KBM-7 (cell line): ENCODE results near the gene RAB6B.

ENCODE experiments used
- DNase-seq: peaks from one replicate; pipeline ENCODE4 v3.0.0-alpha.2; 2015
- in situ Hi-C: fragments of 300-500 bp; cut with MboI; formaldehyde crosslinking; loops from 2 replicates; pipeline ENCODE4 v1.14.3; 2020; ENCODE audit warnings: low sequenced_read_pairs, low pct_unique_long_range_greater_than_20kb, mixed read lengths

RAB6B gene

DNA sequence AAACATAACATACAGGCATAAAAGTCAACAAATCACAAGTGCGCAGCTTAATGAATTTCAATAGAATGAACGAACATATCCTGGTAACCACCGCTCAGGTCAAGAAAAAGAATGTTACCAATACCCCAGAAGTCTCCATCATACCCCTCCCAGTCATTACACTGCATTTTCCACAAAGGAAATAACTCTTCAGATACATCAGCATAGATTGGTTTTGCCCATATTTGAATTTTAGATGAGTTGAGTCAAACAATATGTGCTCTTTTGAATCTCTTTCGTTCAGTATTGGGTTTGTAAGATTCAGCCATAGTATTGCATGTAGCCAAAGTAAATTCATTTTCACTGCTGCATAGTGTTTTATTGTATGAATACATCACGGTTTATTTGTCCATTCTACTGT is 6.2 kb upstream of the RAB6B start:
- no peak for DNase-seq
- in situ Hi-C loops = no loop called here

DNA sequence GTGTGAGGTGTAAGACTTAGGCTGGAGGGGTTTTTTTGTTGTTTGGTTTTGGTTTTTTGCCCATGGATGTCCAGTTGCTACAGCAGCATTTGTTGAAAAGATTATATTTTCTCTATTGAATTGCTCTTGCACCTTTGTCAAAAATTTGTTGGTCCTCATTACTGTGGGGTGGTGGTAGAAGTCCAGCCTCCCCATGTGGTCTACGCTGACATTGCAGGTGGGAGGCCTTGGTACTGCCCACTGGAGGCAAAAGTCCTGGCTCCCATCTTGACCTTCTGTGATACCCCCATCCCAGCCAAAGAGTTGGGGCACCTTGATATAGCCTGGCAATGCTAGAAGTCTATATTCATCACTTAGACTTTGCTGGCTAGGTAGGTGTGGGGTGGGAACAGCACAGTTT is 5.4 kb upstream of the RAB6B start:
- peak; percentile 42 for DNase-seq

DNA sequence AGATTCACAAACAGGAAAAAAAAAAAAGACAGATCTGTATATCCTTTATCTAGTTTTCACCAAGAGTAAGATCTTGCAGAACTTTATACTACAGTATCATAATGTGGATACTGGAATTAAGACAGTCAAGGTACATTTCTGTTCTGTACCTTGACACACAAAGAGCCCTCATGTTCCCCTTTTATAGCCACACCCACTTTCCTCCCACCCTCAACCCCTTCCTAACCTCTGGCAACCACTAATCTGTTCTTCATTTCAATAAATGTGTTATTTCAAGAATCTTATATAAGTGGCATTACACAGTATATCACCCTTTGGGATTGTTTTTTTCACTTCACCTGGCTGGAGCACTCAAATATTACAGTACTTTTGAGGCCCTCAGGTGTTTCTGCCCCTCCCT is 3.6 kb upstream of the RAB6B start:
- in situ Hi-C loops = no loop called here
- peak; percentile 77 for DNase-seq

More for the DNA sequence above, 5.4 kb upstream of the RAB6B start:
- in situ Hi-C loops = no loop called here

DNA sequence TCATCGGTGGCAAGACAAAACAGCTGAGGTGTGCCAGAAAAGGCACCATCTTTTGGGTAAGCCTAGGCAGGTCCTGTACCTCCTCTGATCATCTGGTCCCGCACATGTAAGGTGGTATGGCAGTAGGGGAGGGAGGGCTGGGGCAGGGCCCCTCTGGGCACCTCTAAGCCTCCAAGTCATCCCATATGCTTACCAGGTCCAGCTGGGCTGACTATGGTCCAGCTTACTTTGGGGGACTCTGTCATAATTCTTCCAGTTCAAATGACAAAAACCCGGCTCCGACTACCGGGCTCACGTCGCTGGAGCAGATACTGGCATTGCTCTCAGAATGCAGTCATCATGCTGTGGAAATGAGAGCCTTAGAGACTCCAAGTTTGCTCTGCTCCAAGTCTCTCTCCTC is 1.9 kb upstream of the RAB6B start:
- no peak for DNase-seq
- in situ Hi-C loops = no loop called here

DNA sequence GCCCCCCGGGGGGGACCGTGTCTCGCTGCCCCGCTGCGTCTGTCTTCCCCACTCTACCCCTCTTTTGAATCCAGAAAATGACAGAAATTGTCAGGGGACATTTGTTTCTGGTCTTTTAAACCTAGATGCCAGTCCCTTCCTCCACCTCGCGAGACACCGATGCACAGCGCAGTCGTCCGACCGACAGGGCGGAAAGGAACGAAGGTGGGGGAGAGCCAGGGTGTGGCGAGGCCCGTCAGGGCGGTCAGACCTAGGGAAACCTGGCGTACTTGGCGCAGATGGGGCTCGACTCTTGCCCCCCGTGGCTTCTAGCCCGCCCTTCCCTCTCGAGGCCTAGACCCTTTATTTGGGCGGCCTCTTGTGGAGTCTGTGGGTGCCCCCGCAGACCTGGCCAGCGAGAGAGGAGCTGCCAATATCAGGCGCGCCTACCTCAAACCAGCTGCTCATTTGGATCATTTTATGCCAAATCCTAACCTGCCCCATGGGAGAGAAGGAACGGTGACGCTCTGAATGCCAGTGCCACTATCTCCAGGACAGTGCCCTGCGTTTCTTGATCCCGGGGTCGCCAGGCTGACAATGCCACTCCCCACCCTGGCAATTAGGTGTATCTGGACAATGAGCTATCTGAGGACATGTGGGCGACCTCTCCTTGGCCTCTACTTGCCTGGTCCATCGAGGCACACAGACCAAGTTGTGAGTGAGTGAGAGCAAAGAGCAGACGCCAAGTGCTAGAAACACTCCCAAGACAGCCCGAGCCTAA is 500 bp upstream of the RAB6B start:
- in situ Hi-C loops = no loop called here
- no peak for DNase-seq

DNA sequence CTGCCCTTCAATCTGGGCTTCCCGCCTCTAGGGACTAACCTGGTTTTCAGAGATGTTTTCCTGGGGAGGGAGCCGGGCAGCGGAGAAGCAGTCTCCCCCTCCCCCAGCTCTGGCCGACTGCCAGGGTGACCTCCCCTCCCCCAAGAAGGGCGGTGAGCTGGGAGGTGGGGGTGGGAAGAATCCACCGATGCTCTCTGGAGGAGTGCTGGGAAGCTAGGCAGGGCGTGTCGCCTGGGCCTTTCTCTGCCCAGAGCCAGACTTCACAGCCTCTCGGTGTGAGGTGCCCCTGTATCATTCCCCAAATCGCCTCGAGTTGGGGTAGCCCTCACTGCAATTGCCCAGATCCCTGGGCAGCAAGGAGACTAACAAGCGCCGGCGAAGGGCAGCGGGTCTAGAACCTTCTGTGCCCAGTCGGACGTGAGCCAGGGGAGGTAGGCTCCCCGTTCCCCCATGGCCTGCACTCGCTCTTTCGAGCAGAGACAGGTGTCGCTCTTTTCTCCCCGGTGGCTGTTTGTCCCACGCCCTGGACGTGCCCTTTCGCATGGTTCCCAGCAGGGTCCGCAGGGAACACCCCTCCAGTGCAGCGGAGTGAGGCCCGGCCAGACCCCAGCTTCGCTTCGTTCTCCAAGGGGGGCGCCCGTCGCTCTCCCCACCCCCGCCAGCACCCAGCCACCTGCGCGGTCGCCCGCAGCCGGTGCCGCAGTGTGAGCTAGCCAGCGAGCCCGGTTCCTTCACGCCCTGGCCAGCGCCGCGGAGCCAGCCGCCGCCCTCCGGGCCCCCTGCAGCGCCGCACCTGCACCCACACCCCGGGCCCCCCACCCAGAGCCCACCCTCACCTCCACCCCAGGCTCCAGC is 1.1 kb downstream of the RAB6B start:
- in situ Hi-C loops = no loop called here
- no peak for DNase-seq

DNA sequence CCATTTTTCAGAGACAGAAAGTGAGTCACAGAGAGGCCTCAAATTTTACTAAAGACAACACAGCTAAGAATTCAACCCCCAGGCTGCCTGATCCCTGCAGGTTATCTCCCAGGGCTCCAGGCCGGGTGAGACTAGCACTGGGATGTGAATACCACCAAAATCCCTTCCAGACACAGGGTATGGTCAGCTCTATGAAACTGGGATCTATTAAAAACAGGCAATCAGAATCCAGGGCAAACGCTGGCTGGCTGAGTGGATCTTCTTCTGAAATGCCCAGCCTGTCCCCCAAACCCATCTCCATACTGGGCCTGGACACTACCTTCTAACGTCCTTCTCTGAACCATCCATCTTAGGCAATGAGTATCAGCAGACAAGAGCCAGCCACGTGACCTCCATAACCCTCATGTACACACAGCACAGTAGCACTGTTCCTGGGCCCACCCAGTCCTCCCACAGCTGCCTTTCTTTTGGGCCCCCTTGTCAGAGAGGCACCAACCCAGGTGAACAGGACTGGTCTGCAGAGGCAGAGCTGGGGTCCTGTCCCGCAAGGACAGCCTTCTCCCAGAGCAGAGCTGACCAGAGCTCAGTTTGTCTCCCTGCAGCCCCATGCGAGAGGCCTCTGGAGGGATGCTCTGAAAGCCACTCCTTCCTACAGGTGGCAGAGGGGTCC is 1.9 kb downstream of the RAB6B start:
- in situ Hi-C loops = no loop called here
- no peak for DNase-seq

DNA sequence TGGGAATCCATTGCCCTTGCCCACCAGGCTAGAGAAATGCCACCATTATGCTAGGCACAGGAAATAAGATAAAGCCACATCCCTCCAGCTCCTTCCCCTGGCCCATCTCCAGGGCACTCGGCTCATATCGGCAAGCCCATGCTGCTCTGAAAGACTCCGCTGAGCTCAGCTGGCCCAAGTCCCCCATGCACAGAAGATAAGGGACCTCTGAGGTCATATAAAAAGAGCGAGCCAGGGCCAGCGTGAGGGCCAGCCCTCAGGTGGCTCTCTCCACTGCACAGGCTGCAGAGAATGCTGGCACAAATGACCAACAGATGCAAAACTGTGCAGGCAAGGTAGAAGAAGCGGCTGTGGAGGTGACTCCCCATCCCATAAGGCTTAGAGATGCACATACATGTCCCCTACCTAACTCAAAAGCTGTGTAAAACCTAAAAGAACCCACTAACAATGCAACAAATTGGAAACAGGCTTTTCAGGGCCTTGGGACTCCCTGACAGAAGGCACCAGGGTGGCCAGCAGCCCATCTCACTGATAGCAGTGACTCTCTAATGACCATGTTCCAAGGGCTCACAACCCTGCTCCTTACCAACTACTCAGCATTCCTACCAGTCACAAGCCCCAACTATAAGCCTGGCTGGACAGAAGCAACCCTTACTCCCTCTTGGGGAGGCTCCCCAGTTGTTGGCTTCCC is 3.0 kb downstream of the RAB6B start:
- DNase-seq = no peak
- in situ Hi-C loops = no loop called here

DNA sequence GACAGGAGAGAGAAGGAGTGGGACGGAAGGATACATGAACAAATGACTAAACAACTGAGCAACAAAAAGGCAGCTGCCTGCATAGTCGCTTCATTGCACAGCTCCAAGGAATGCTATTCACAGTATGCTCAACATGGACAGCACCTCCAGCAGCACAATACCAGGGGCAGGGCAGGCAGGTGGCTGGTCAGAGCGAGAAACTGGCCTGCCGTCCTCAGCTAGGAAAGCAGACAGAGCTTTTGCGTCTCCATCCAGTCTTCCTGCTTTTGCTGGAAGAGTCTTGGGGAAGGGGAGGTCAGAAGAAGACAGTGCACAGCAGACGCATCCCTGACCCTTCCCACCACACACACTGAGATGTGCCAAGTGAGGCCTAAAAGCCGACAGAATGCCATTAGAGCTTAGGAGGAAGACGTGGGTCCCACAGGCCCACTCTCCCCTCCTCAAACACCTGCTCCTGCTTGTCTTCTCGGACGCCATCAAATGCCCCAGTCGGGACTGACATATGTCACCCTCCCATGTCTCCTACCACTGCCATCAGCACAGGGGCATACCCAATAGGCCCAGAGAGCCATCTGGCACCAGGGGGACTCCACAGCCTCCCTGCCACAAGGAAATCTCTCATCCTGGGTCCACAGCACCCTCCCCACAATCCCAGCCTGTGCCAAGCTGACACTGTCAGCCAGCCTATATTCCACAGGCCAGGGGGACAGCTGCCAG is 3.9 kb downstream of the RAB6B start:
- DNase-seq = no peak
- in situ Hi-C loops = no loop called here

DNA sequence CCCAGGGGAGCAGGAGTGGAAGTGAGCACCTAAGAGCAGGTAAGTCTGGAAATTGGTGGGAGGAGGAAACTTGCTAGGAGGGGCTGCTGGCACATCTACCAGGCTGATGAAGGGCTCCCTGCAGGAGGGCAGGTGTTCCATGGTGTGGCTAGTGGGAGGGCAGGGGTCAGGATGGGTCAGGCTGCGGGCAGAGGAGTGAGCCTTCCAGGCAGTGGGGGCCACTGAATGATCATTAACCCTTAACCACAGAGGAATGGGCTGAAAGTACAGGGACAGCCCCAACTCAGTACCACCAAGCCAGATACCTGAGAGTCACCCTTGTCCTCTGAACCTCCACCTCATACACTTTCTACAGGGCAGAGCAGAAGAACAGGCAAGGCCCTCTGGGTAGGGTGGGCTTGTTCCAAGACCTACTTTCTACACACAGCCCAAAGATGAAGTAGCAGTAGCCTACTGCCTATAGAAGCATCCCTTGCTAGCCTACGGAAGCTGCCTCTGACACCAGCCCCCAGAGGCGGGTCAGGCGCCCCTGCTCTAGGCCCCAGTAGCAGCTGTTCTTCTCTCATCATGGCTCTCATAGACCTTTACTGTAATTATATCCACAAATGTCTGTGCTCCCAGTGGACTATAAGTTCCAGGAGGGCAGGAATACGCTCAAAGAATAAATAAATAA is 4.6 kb downstream of the RAB6B start:
- DNase-seq = no peak
- in situ Hi-C loops = no loop called here

DNA sequence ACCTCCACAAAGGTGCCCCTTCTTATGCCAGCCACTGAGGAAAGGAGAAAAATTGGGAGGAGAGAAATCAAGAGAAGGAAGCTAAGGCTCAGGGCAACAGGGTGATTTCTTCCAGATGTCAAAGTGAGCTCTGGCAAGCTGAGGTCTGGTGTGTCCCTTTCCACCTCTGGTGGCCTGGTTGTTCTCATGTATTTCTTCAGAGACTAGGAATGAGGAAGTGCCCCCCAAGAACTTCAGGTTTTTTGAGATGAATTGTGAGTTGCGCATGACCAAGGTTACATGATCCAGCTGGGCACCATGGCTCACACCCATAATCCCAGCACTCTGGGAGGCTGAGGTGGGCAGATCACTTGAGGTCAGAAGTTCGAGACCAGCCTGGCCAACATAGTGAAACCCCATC is 5.6 kb downstream of the RAB6B start:
- in situ Hi-C loops = no loop called here
- DNase-seq = peak; percentile 55

DNA sequence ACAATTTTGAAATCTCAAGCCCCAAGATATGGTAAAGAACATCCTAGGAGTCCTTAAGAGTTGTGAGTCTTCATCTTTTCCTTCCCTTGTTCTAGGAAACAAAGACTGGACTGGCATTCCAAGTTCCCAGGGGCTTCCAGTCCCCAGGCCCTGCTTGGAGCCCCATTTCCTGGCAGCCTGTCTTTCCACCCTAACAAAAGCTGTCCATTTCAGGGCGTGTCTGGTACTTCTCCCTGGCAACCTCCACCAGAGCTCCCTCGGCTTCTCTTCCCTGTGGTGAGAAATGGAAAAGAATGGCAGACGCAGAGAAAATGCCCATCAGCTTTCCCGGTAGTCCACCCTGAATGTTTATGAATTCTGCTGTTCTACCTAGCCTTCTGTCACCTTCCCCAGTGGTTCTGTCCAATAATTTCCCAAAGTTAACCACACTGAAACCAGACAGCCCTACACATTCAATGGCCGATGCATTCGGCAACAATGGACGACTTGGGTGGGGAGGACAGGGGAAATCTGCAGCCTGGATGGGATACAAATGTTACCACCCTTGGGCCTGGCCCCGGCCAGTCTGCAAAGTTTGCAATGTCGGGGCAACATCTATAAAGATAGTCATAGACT is 6.8 kb downstream of the RAB6B start:
- no peak for DNase-seq
- in situ Hi-C loops = no loop called here

DNA sequence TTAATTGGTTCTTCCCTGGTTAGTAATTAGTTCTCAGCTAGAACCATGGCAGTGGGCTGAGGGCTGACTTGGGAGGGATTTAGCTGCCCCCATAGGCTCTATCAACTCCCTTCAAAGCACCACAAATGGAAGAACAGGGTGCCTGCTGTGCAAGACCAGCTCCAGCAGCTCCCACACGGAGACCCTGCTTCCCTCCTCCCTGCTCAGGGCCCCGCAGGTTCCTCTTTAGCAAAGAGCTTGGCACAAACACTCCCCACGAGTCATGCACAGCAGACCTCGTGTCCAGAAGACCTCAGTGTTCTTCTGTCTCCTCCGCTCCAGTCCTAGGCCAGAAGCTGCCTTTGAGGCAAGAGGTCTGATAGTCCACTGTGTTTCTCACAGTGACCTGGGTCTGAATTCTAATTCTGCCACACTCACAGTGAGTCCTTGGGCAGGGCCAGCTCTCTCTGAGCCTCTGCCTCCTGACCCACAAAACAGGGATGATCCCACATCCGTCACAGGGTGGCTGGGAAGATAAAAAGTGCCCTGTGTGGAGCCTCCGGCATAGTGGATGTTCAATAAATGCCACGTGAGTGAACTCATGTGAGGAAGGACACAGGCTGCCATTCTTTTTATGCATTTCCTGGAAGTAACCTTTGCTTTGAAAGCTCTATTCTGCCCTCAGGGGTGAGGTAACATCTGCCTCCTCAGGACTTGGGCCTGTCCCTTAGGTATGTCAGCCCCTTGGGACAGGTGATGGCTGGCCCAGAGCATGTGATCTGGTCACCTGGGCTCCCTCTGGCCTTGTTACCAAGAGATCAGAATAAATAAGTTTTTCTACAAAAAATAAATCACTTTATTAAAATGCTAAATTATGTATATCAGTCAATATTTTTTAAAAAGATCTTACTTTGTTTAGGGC is 7.6 kb downstream of the RAB6B start:
- peak; percentile 81 for DNase-seq

DNA sequence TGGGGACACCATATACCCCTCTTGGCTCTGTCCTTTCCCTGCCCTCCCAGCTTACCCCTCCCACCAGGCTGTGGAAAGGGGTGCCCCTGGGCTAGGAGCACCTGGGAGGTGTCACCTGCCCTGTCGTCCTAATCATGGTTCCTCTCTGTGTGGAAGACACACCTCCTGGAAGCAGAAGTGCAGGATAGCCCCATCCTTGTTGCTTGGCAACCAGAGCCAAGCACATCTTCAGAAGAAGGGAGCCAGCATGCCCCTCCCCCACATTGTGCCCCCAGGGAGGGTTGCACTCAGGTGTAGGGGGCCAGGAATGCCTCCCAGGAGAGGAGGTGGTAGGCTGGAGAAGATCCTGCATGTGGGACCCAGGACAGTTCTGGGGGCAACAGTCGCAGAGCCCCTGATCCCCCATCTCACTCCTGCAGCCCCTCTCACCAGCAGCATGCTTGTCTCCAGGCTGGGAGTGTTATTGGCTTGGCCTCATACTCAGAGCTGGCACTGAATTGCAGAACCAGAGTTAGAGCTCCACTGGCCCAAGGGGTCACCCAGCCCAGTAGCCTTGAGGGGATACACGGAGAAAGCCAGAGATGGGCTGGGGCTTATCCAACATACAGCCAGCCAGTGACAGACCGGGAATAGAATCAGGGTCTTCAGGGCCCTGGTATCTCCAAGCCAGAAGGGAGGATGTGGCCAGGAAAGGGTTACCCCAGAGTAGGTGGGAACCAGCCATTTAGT is 8.4 kb downstream of the RAB6B start:
- in situ Hi-C loops = no loop called here
- DNase-seq = no peak

More for the DNA sequence above, 7.6 kb downstream of the RAB6B start:
- in situ Hi-C loops = no loop called here

DNA sequence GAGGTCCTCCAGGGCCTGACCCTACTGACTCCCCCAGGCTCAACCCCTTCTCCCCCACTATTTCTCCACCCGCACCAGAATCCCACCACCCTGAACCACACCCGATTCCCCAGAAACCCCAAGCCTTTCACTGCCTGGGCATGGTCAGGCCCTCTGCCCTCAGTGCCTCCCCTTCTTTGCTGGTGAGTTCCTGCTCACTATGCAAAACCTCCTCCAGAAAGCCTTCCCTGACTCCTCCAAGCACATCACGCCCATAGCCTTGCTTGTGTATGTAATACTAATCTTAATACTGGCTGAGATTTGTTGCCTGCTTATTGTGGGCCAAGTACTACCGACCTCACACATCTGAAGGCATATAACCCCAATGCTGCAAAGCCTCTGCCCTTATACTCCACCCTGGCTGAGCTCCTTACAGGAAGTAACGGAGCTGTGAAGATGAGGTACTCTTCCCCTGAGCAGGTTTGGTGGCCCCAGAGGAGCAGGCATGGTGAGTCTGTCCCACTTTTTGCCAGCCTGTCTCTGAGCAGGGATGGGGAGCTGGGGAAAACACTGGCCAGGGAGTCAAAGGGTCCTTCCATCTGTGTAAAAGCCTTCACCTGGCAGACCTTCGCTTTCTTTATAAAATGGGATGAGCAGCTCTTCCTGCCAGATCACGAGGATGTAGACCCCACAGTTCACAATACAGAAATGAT is 9.5 kb downstream of the RAB6B start:
- in situ Hi-C loops = no loop called here

More for the DNA sequence above, 9.5 kb downstream of the RAB6B start:
- DNase-seq = no peak
